Gastroesophageal sphincter (tissue), 3 donors: ENCODE measurements around the gene ITGA2.

ENCODE experiments used
- POLR2A ChIP-seq, 2 donors: fragments of 450-650 bp; IDR thresholded peaks; one replicate each; pipeline ENCODE4 v1.6.1; 2017; ENCODE audit warnings: antibody characterized with exemption in 2 of 2, mild to moderate bottlenecking in 2 of 2, moderate library complexity in 1 of 2
- POLR2AphosphoS5 ChIP-seq: sonication (generic); formaldehyde crosslinking; IDR thresholded peaks from one replicate; pipeline ENCODE4 v1.6.1; 2017; ENCODE audit warnings: antibody characterized with exemption
- TF ChIP-seq, protein P1 (sequence below), 4 experiments: fragments of 200-600 bp in 2 of 4; fragments of 450-650 bp in 2 of 4; sonication (generic) in 1 of 4; IDR thresholded peaks; one replicate each; pipeline ENCODE4 v1.5.1; 2017 to 2019; ENCODE audit warnings: antibody characterized with exemption in 4 of 4, mild to moderate bottlenecking in 2 of 4, moderate library complexity in 2 of 4

DNA sequence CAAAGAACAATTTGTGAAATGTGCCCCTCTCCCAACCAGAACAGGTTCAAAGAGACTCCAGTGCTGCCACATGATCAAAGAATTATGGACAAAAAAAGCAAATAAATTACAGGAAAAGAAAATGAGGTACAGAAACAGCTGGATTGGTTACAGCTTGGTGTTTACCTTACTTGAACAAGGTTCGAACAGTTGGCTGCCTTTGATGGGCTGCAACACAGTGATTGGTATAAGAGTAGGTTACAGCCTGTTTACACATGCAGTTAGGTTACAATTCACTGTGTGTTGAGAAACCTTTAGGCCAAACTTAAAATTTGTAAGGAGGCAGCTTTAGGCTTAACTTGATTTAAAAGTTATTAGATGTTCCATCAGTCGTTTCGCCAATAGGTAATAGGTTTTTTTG is 123.8 kb downstream of the ITGA2 start:
- TF ChIP-seq, protein P1, sequence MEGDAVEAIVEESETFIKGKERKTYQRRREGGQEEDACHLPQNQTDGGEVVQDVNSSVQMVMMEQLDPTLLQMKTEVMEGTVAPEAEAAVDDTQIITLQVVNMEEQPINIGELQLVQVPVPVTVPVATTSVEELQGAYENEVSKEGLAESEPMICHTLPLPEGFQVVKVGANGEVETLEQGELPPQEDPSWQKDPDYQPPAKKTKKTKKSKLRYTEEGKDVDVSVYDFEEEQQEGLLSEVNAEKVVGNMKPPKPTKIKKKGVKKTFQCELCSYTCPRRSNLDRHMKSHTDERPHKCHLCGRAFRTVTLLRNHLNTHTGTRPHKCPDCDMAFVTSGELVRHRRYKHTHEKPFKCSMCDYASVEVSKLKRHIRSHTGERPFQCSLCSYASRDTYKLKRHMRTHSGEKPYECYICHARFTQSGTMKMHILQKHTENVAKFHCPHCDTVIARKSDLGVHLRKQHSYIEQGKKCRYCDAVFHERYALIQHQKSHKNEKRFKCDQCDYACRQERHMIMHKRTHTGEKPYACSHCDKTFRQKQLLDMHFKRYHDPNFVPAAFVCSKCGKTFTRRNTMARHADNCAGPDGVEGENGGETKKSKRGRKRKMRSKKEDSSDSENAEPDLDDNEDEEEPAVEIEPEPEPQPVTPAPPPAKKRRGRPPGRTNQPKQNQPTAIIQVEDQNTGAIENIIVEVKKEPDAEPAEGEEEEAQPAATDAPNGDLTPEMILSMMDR (IDR thresholded peaks at IDR 0.05): no peak
- TF ChIP-seq POLR2A (IDR thresholded peaks at IDR 0.05): no peak
- no peak for TF ChIP-seq POLR2AphosphoS5
